ENCODE data around the gene FADS1. TPM values are rescaled to one million over a fixed set of nuclear protein-coding genes. Genes with fewer than 3 reads are reported as not detected.

The FADS1 gene
- total and polyA plus RNA-seq, 8 donors: 21.5 to 161 (median 36.1) TPM

GRCh38 chr11:61751384-61751783 lies 65.4 kb downstream of the FADS1 start:
- no peak for TF ChIP-seq CTCF (IDR thresholded peaks at IDR 0.05)
- ATAC-seq: no peak
- Histone ChIP-seq H3K9me3 (no peaks in the 10 kb centered on the region), H3K4me1 (peaks cover 3 to 18% of the 10 kb centered on the region in 2 donors), H3K4me3 (no peak overlapping the region), H3K27ac (no peak overlapping the region), H3K36me3 (no peaks in the 10 kb centered on the region), H3K27me3 (peaks cover 0 to 44% of the 10 kb centered on the region in 2 donors)
- intact Hi-C loops (cut with DNase I): no loop called here
- DNase-seq: no peak

- no peak overlapping the region for H3K4me3 ChIP-seq
- ATAC-seq: no peak
- no peaks in the 10 kb centered on the region for H3K36me3 ChIP-seq
- TF ChIP-seq CTCF (IDR thresholded peaks at IDR 0.05): no peak
- H3K27me3 ChIP-seq: peaks cover 0 to 44% of the 10 kb centered on the region in 2 donors
- no peak overlapping the region for H3K27ac ChIP-seq
- H3K9me3 ChIP-seq: no peaks in the 10 kb centered on the region
- intact Hi-C loops (cut with DNase I): no loop called here
- DNase-seq: no peak
- H3K4me1 ChIP-seq: peaks cover 3 to 12% of the 10 kb centered on the region in 2 donors
Observed at GRCh38 chr11:61750631-61751273, 66.1 kb downstream of the FADS1 start.

Other genes with a start within 250 kb of the FADS1 start
- gene SYT7, start 235.9 kb downstream of the FADS1 start, total RNA-seq: 1 to 10 TPM; 2.1 to 6.4 TPM
- gene SYT7, start 235.9 kb downstream of the FADS1 start, polyA plus RNA-seq (ENCODE audit: insufficient read length in 6 of 6): 1 to 10 TPM; 6.1 to 8.4 (median 7.2) TPM
- gene DAGLA, start 136.6 kb downstream of the FADS1 start, total RNA-seq: 1 to 10 TPM; 4.2 to 4.3 TPM
- 1 to 10 TPM; 2.2 to 4.3 (median 3.3) TPM for gene DAGLA, start 136.6 kb downstream of the FADS1 start, polyA plus RNA-seq (ENCODE audit: insufficient read length in 6 of 6)
- gene MYRF, start 64.4 kb downstream of the FADS1 start, total RNA-seq: 10 to 100 TPM; 15.4 to 17.3 TPM
- gene MYRF, start 64.4 kb downstream of the FADS1 start, polyA plus RNA-seq (ENCODE audit: insufficient read length in 6 of 6): 10 to 100 TPM; 24.3 to 37.2 (median 30.8) TPM
- gene TMEM258, start 24.4 kb downstream of the FADS1 start, total RNA-seq: 100 to 1,000 TPM; 129 to 136 TPM
- gene TMEM258, start 24.4 kb downstream of the FADS1 start, polyA plus RNA-seq (ENCODE audit: insufficient read length in 6 of 6): 100 to 1,000 TPM; 150 to 185 (median 168) TPM
- gene FEN1, start 24.1 kb downstream of the FADS1 start, total RNA-seq: 10 to 100 TPM; 13.9 to 23.1 TPM
- 10 to 100 TPM; 24.6 to 42.4 (median 27.3) TPM for gene FEN1, start 24.1 kb downstream of the FADS1 start, polyA plus RNA-seq (ENCODE audit: insufficient read length in 6 of 6)
- 100 to 1,000 TPM; 153 to 295 TPM for gene FADS2, start 11.3 kb upstream of the FADS1 start, total RNA-seq
- gene FADS2, start 11.3 kb upstream of the FADS1 start, polyA plus RNA-seq (ENCODE audit: insufficient read length in 6 of 6): 100 to 1,000 TPM in 1 of 6 donors, 10 to 100 TPM in 5; 45.4 to 121 (median 85.6) TPM
- gene FADS3, start 74.5 kb upstream of the FADS1 start, total RNA-seq: 10 to 100 TPM; 64.1 to 71.4 TPM
- gene FADS3, start 74.5 kb upstream of the FADS1 start, polyA plus RNA-seq (ENCODE audit: insufficient read length in 6 of 6): 10 to 100 TPM in 5 of 6 donors, 1 to 10 TPM in 1; 8.3 to 14.0 (median 11.3) TPM
- gene RAB3IL1, start 100.6 kb upstream of the FADS1 start, total RNA-seq: 10 to 100 TPM; 10.8 to 13.3 TPM
- 10 to 100 TPM in 4 of 6 donors, 1 to 10 TPM in 2; 9.3 to 15.4 (median 10.8) TPM for gene RAB3IL1, start 100.6 kb upstream of the FADS1 start, polyA plus RNA-seq (ENCODE audit: insufficient read length in 6 of 6)
- gene BEST1, start 133.3 kb upstream of the FADS1 start, total RNA-seq: 10 to 100 TPM in 1 of 2 donors, 1 to 10 TPM in 1; 3.8 to 14.6 TPM
- gene BEST1, start 133.3 kb upstream of the FADS1 start, polyA plus RNA-seq (ENCODE audit: insufficient read length in 6 of 6): 1 to 10 TPM; 4.4 to 7.1 (median 6.6) TPM
- 1,000 to 10,000 TPM; 3,536 to 5,494 TPM for gene FTH1, start 150.6 kb upstream of the FADS1 start, total RNA-seq
- 1,000 to 10,000 TPM; 1,788 to 2,123 (median 2,057) TPM for gene FTH1, start 150.6 kb upstream of the FADS1 start, polyA plus RNA-seq (ENCODE audit: insufficient read length in 6 of 6)

Measured in left lung (tissue), 10 donors.